Stomach smooth muscle (tissue), 2 donors: ENCODE measurements around the gene MFN1.
A peak's percentile ranks its signal among the peaks of the same experiment; 100 is the strongest.

Source experiments
- H3K27ac ChIP-seq: one replicate; pipeline ENCODE4 v1.7.0; 2013; ENCODE audit warnings: mild to moderate bottlenecking, low read length, inconsistent platforms
- H3K27me3 ChIP-seq, 2 donors: one replicate each; pipeline ENCODE4 v1.7.0; 2013; ENCODE audit warnings: low read length in 2 of 2; ENCODE audit not compliant: insufficient read depth in 2 of 2, control insufficient read depth in 1 of 2
- H3K36me3 ChIP-seq, 2 donors: one replicate each; pipeline ENCODE4 v1.7.0; 2013; ENCODE audit warnings: low read length in 2 of 2; ENCODE audit not compliant: control insufficient read depth in 2 of 2, insufficient read depth in 2 of 2
- H3K4me1 ChIP-seq: one replicate; pipeline ENCODE4 v1.7.0; 2013; ENCODE audit warnings: low read length; ENCODE audit not compliant: control insufficient read depth, insufficient read depth
- H3K4me3 ChIP-seq, 2 donors: one replicate each; pipeline ENCODE4 v1.7.0; 2013; ENCODE audit warnings: low read length in 2 of 2
- H3K9ac ChIP-seq, 2 donors: one replicate each; pipeline ENCODE4 v1.7.0; 2013; ENCODE audit warnings: low read length in 2 of 2, mild to moderate bottlenecking in 1 of 2
- H3K9me3 ChIP-seq, 2 donors: one replicate each; pipeline ENCODE4 v1.7.0; 2013; ENCODE audit warnings: low read length in 2 of 2; ENCODE audit not compliant: control insufficient read depth in 2 of 2
- donor health status: healthy.
- donor health status: Pancreatic carcinoma.

The MFN1 gene

DNA sequence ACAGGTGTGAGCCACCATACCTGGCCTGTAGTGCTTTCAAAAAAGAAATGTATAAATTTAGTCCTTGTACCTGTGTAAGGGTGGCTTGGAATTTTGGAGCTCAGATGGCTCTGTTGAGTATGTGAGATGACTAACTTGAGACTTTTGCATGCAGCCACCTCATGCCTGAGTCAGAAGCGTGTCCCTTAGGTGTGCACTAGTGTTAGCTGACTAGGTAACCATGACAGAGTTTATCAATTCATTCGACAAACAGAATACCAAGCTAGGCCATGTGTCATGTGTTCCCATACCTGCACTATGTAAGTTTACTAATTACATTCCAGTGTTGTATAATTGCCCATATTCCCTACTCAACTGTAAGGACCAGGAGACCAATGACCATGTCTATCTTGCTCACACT lies 28.6 kb upstream of the MFN1 start:
- no peak overlapping the region for H3K27ac ChIP-seq
- no peaks in the 10 kb centered on the region for H3K4me1 ChIP-seq
- no peaks in the 10 kb centered on the region for H3K27me3 ChIP-seq
- H3K9ac ChIP-seq: no peak overlapping the region
- H3K4me3 ChIP-seq: no peak overlapping the region
- H3K9me3 ChIP-seq: no peaks in the 10 kb centered on the region
- no peaks in the 10 kb centered on the region for H3K36me3 ChIP-seq

DNA sequence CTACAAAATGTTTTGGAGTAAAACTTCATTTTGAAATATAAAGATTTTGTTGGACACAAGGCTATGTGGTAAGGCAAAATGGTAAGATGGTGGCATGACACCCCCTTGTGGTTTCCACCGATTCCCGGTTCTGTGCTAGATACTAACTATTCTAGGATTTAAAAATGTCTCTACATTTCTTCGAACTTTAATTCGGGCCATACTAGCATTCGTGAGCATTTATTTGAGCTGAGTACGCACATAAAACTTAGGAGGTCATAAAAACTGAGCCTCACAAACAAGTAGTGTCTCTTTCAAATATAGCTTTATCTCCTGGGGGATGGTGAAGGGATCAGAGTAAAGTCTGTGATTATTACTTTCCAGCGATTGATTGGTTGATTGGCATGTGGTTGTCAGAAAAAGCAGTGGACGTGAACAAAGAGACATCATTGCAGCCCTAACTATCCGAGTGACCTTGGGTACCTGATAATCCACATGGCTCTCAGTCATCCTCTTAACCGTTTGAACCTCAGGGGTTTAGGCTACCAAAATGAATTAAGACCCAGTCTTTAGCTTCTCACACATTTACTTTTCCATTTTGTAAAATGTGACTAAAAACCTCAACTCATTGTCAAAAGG lies 25.7 kb upstream of the MFN1 start:
- Histone ChIP-seq H3K4me3 (peak overlapping the region; percentile 80 to 93), H3K9me3 (no peaks in the 10 kb centered on the region), H3K9ac (peak overlapping the region; percentile 43 to 86), H3K4me1 (no peaks in the 10 kb centered on the region), H3K36me3 (no peaks in the 10 kb centered on the region), H3K27ac (peak overlapping the region; percentile 18), H3K27me3 (no peaks in the 10 kb centered on the region)

DNA sequence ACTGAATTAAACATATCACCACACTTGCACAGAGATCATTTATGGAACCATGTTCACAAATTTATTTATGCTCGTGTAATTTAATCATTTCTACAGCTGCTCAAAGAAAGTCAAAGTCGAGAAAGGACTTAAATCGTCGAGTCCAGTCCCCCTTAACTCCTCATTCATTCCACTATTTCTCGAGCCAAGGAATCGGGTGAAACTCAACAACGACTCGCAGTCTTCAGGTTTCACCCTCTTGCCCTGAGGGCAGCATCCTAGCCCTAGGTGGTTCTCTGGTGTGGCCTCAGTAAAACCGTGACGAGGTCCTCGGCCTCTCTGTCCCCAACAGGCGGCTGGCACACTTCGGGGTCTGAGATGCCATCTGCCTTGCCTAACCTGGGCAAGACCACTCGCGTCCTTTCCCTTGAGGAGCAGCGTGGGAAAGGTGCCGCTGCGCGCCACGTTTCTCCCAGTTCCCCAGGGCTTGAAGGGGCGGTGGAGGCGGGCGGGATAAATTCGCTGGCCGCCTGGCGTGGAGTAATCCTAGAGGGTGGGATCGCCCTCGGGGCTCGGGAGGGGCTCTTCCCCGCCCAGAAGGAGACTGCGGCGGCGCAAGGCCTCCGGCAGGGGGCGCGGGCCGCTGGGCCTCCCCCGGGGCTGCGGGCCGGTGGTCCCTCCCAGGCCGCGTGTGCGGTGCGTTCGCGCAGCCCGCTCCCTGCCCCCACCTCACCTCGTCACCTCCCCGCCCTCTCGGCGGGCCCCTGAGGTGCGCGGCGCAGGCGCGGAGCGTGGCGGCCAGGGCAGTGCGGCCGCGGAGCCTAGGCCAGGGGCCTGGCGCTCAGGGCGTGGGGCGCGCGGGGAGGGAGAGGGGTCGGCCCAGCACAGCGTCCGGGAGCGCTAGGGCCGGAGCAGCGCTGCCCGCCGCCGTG lies 25.0 kb upstream of the MFN1 start, which contains the start of gene ZNF639:
Gene ZNF639, plus strand, starts transcription at position 746 of the 911 bp plus-strand sequence. CDS start 5,263 bp downstream, outside the sequence.
- Histone ChIP-seq H3K4me3 (peak within 1 kb of the TSS; percentile 80 to 93), H3K27ac (peak within 1 kb of the TSS; percentile 95), H3K4me1 (no peaks in the 10 kb centered on the region), H3K9ac (peak within 1 kb of the TSS; percentile 86 to 91), H3K9me3 (no peaks in the 10 kb centered on the region), H3K36me3 (no peaks in the 10 kb centered on the region), H3K27me3 (no peaks in the 10 kb centered on the region)

DNA sequence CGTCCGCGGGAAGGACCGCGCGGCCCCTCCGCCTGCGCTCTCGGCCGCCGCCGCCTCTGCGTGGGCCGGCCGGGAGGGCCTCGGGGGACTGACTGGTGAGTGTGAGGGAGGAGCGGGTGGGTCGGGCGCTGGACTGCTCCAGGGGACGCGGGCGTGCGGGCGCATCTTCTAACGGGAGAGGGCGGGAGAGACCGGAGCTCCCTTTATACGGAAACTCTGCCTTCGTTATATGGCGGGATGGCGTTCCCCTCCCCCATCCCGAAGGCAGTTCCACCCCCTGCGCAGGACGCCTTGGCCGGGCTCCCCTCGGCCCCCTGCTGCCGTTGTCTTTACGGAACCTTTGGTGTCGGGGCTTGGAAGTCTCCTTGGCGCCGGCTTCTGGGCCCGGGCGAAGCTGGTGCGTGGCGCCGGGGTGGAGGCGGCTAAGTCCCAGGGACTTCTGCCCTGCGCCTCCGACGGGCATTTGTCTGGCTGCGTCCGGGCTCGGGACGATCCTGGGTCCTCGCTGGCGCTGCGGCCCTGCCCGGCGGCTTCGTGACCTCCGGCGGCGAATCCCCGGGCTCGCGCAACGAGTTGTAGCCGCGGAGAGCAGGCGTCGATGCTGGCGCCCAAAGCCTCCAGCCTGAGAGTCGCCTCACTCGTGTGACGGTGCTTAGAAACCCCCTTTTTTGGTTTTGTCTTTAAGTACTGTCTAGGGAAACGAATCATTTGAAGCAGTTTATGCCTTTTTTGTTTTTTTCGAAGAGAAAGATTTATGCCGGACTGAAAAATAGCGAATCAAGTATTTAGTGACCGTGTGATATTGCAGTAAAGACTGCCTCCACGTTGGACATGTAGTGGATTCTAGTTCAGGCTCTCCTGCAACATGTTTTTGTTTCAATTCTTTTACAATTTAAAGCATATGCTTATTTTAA lies 24.1 kb upstream of the MFN1 start:
- Histone ChIP-seq H3K9me3 (no peaks in the 10 kb centered on the region), H3K4me3 (peak overlapping the region; percentile 80 to 93), H3K27me3 (no peaks in the 10 kb centered on the region), H3K4me1 (no peaks in the 10 kb centered on the region), H3K9ac (peak overlapping the region; percentile 86 to 88), H3K27ac (peak overlapping the region; percentile 95), H3K36me3 (no peaks in the 10 kb centered on the region)

DNA sequence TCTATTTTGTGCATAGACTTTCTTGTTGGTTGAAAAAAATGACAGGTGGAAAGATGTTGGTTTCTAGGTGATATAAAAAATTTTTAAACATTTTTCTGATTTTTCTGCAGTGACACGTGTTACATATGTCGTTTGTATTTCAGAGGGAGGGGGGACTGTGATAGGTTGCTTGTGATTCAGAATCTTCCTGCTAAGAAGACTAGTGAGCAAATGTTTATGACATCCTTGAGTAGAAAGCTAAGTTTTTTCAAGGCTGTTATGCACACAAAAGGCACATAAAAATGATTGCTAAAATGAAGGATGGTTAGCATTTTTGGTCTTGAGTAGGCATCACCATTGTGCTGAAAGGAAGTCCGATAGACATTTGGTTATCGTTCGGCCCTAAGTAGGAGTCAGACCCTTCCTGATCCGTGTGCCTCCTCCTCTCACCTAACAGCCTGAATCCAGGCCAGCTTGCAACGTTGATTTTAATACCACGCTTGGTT lies 23.2 kb upstream of the MFN1 start:
- peak overlapping the region; percentile 86 to 88 for H3K9ac ChIP-seq
- no peaks in the 10 kb centered on the region for H3K27me3 ChIP-seq
- no peaks in the 10 kb centered on the region for H3K4me1 ChIP-seq
- H3K9me3 ChIP-seq: no peaks in the 10 kb centered on the region
- H3K36me3 ChIP-seq: peaks cover 5% of the 10 kb centered on the region in 2 donors
- H3K4me3 ChIP-seq: peak overlapping the region; percentile 80 to 93
- H3K27ac ChIP-seq: peak overlapping the region; percentile 95

DNA sequence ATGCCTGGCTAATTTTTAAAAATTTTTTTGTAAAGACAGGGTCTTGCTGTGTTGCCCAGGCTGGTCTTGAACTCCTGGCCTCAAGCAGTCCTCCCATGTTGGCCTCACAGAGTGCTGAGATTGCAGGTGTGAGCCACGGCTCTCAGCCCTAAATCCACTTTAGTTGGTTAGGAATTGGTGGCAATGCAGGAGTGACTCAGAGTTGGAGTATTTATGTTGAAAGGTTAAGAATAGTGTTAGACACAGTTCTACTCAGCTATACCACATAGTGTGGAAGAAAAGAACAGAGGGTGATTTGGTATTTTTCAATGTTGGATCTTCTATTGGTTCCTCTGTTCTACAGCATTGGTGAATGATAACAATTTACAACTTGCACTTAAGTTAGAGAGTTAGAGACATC lies 17.1 kb upstream of the MFN1 start:
- Histone ChIP-seq H3K9ac (no peak overlapping the region), H3K4me3 (no peak overlapping the region), H3K36me3 (peaks cover 31 to 40% of the 10 kb centered on the region in 2 donors), H3K27ac (no peak overlapping the region), H3K9me3 (no peaks in the 10 kb centered on the region), H3K4me1 (no peaks in the 10 kb centered on the region), H3K27me3 (no peaks in the 10 kb centered on the region)

DNA sequence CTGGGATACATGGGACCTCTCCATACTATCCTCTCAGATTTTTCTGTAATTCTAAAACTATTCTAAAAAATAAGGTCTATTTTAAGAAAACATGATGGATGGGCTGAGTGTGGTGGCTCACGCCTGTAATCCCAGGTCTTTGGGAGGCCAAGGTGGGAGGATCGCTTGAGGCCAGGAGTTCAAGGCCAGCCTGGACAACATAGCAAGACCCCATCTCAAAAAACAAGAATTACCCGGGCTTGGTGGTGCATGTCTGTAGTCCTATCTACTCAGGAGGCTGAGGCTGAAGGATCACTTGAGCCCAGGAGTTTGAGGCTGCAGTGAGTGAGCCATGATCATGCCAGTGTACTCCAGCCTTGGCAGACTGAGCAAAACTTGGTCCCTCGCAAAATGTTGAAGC lies 15.3 kb upstream of the MFN1 start:
- no peak overlapping the region for H3K9ac ChIP-seq
- no peak overlapping the region for H3K27ac ChIP-seq
- H3K36me3 ChIP-seq: peaks cover 32 to 43% of the 10 kb centered on the region in 2 donors
- H3K4me1 ChIP-seq: no peaks in the 10 kb centered on the region
- H3K9me3 ChIP-seq: no peaks in the 10 kb centered on the region
- no peaks in the 10 kb centered on the region for H3K27me3 ChIP-seq
- H3K4me3 ChIP-seq: no peak overlapping the region

DNA sequence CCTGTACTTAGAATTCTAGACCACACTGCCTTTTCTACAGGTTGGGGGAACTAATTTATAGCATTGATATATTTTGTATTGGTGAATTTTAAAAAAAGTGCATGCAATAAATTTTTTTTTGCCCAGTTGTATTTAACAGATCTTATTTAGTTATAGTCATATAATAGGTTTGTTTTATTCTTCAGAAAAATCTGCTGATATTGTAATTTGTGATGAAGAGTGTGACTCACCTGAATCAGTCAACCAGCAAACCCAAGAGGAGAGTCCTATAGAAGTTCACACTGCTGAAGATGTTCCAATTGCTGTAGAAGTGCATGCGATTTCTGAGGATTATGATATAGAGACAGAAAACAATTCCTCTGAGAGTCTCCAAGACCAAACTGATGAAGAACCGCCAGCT lies 14.4 kb upstream of the MFN1 start:
- H3K4me1 ChIP-seq: no peaks in the 10 kb centered on the region
- no peaks in the 10 kb centered on the region for H3K27me3 ChIP-seq
- no peak overlapping the region for H3K27ac ChIP-seq
- H3K9me3 ChIP-seq: no peaks in the 10 kb centered on the region
- peaks cover 32 to 43% of the 10 kb centered on the region in 2 donors for H3K36me3 ChIP-seq
- no peak overlapping the region for H3K4me3 ChIP-seq
- H3K9ac ChIP-seq: no peak overlapping the region

DNA sequence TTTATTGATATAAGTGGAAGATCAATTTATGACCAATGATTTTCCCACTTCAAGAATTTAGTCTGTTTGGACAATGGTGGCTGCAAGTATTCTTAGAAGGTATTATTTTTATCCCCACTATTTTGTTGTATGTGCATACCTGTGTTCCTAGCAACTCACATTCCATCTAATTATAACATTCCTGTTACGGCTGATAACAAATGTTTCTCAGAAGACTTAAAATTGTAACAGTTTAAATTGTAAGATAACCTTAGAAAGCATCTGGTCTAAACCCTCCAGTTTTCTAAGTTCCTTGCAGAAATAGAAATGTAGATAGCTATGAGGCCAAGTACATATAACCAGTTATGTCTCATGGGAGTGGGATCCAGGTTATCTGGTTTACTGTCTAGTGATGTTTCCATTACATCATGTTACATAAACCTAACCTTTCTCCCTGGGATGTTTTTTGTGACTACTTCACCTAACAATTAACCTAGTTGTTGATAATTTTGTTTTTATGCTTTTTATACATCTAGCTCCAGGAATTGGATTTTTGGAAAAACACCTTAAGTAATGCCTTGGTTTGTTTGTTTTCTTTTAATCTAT lies 11.1 kb upstream of the MFN1 start:
- Histone ChIP-seq H3K9ac (no peak overlapping the region), H3K27ac (no peak overlapping the region), H3K9me3 (no peaks in the 10 kb centered on the region), H3K36me3 (peaks cover 16 to 24% of the 10 kb centered on the region in 2 donors), H3K4me3 (no peak overlapping the region), H3K27me3 (no peaks in the 10 kb centered on the region), H3K4me1 (no peaks in the 10 kb centered on the region)
